Superior temporal gyrus (tissue), 1 donor: ENCODE results near the gene CTIF.

ENCODE experiments used
- DNase-seq: peaks from one replicate; pipeline ENCODE4 v3.0.0-alpha.2; 2016; ENCODE audit errors: extremely low spot score

The CTIF gene

DNA sequence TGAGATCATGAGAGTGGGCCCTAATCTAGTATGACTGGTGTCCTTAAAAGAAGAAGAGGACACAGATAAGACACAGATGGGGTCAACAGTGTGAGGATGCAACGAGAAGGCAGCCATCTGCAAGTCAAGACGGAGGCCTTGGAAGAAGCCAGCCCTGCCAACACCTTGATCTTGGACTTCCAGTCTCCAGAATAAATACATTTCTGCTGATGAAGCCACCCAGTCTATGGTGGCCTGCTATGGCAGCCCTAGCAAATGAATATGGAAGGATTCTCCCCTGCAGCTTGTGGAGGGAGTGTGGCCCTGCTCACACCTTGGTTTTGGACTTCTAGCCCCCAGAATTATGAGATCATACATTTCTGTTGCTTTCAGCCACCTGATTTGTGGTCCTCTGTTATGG, 12.3 kb downstream of the CTIF start:
- DNase-seq, result no peak

DNA sequence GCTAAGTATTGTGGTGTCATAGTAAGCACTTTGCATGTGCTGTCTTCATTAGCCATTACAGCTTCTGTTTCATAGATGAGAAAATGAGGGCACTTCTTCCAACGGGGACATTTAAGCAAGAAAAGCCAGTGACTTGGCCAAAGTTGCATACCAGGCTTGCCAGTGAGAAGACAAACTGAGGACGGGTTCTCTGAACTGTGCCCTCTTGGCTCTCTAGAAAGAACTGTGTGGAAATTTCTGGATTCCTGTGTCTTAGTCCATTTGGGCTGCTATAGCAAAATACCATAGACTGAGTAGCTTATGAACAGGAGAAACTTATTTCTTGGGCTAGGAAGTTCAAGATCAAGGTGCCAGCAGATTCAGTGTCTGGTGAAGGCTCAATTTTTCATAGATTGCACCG, 13.3 kb downstream of the CTIF start:
- no peak for DNase-seq

DNA sequence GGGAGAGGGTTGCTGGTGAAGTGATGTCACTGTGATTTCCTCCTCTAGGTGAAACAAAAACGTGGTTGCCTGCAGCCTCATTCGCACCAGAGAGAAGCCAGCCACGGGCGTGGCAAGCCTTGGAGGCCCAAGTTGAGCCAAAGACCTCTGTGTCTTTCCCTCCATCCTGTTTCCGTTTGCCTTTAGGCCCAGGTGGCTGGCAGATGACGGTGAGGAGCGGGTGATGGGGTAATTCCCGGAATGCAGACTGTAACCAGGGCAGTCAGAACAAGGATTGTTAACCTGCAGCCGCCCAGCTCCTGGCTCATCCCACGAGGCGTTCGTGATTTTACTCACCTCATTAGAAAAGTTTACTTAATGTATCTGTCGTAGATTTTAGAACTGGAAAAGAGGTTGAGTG, 14.4 kb downstream of the CTIF start:
- no peak for DNase-seq

DNA sequence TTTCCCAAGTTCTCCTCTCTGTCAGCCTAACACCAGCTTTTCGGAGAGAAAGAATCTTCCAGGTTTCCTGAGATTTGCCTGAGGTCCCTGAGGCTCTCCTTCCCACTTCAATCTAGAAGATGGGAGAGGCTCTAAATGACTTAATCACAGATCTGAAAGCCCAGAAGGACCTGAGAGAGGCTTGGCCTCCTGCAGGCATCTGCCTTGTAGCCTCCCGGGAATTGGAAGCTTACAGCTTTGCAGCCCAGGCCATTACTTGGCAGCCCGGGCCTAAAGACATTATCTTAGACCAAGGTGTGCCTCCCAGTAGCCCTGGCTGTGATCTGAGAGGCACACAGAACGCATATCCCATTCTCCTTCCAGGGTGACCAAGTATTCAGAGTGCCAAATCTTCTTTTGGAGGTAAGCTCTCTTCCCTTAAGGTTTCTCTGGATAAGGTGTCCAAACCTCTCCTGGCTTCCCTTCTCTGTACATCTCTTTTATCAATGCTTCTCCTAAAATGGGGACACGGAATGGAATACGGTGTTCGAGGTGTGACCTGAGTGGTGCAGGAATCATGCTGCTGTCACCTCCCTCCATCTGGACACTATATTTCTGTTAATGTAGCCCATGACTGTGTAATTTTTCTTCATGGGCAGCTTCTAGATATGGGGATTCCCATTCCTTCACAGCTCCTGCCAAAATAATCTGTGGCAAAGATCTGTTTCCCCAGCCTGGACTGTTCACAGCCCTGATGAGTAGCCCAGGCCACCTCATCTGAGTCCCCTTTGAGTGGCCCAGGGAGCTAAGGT, 16.0 kb downstream of the CTIF start:
- DNase-seq, result no peak

DNA sequence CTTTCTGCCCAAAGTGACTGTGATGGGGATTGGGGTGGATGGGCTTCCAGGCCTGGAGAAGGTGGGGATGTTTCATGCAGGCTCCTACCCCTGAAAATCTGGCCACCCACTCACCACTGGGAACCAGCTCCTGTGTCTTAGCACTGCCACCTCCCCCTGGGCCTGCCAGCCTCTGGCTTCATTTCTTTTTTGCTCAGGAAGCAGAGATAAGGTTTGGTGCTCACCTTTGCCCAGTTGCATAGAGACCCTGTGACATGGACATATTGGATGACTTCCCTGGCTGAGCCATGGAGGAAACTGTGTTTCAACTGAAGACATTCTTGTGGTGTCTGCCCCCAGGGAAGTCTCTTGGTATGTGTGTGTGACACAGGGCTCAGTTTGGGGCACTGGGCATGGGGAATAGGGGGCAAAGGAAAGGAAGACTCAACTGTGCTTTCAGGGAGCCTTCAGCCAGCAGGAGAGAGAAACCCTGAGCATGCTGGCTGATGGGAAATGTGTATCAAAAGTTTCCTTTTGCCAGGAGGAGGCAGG, 16.7 kb downstream of the CTIF start:
- DNase-seq, result no peak

DNA sequence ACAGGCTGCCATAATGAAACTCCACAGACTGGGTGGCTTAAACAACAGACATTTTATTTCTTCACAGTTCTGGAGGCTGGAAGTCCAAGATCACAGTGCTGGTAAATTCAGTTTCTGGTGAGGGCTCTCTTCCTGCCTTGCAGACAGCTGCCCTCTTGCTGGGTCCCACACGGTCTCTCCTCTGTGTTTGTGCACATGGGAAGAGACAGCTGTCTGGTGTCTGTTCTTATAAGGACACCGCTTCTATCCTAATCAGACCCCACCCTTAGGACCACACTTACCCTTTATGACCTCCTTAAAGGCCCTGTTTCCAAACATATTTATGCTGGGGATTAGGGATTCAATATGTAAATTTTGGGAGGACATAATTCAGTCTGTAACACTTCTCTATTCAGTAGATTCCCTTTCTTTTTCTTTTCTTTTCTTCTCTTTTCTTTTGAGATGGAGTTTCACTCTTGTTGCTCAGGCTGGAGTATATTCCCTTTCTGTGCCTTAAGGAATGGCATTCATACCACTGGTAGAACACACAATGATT, 18.9 kb downstream of the CTIF start:
- DNase-seq, result no peak

DNA sequence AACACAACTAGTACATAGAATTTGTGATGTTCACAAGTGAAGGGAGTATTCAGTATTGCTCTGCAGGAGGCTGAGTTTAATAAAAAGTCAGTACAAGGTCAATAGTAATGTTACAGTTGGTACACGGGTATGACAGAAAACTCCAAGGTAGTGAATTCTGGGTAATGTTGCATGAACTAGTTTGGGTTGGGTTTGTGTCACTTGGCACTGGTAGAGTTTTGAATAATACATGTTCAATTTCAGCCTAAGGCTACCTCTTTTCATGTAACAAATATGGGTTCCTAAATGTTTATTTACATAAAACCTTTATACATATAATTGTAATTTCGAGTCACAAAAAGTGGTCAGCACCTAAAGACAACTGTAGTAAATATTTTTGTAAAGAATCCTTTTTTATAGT, 19.4 kb downstream of the CTIF start:
- DNase-seq, result no peak

DNA sequence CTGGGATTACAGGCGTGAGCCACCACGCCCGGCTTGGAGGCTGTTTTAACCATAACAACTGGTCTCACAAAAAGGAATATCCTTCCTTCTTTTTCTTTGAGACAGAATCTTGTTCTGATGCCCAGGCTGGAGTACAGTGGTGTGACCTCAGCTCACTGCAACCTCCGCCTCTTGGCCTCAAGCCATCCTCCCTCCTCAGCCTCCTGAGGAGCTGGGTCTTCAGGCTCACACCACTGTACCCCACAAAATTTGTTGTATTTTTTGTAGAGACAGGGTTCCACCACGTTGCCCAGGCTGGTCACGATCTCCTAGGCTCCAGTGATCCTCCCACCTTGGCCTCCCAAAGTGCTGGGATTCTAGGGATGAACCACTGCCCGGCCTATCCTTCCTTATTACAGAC, 21.7 kb downstream of the CTIF start:
- no peak for DNase-seq

DNA sequence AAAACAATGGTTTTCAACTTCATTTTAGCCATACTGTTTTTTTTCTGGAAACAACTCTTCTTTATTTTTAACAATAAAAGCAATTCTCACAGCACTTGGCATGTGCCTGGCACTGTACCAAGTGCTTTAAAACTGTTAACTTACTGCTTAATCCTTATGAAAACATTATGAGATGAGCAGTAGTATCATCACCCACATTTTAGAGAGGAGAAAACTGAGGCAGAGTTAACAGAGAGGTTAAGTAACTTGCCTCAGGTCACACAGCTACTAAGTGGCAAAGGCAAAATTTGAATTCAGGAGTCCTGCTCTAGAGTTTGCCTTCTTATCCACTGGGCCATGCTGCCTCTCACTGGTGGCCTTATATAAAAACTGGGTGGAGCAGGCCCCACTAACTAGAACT, 23.2 kb downstream of the CTIF start:
- no peak for DNase-seq

DNA sequence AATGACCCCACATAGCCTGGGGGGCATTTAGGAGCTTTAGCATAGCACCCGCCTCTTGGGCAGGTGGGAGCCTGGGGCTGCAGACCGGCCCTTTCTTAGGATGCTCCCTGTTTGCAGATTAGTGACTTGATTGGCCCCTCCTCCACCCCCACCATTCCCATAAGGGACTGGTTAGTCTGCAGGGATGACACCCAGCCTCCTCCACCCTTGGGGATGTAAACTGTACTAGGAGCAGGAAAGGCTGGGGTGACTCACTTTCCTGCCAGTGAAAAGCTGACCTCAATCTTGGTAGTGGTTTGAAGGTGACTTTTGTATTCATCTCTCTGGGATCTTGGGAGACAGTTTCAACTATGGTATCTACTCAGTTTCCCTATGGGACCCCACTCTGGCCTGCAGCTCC, 24.2 kb downstream of the CTIF start:
- DNase-seq, result no peak

DNA sequence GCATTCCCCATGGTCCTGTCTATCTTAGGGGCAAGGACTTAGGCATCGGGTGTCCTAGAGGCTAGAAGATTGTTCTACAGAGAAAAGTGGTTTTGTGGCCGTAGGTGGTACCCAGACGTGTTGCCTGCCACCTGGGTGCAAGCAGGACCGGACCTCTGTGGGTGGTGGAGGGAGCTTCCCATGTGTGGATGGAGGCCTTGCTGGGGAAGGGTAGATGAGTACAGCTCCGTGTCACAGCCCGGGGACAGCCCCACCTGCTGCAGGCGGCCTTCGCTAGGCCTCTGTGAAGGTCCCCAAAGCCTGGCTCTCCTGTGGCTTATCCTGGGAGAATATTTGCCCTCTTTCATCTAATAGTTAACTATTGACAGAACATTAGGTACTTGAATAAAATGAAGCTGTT, 25.3 kb downstream of the CTIF start:
- DNase-seq, result no peak

DNA sequence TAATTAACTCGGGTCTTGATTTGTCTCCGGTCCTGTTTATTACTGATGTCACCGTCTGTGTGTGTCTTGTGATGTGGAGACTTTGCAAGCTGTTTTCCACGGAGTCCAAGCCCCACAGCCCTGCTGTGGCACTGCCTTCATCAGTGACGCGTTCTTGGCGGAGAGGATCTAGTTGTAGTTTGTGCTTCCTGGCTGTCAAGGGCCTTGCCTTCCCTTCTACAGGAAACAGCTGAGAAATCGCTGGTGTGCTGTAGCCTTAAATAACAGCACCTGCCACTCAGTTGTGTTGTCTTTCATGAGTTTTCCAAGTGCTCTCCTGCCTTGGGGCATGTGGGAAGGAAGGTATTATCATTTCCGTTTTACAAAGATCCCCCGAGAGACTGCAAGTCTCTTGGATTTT, 26.3 kb downstream of the CTIF start:
- DNase-seq, result no peak

DNA sequence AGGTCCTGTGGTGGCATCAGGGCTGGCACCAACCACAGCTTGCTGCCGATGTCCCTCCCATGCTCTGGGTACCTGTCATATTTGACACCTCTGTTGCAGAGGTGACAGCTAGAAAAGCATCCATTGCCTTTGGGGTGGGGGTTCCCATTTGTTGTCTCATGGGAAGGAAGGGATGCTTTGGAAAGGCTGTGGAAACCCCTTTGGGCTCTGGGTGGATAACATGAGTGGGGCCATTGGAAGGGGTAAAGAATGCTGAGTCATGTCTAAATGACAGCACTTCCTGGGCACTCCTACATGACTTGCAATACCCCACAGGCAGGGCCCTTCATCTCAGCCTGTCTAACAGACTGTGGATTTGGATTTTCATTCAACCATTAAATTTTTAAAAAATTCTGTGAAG, 27.8 kb downstream of the CTIF start:
- no peak for DNase-seq

DNA sequence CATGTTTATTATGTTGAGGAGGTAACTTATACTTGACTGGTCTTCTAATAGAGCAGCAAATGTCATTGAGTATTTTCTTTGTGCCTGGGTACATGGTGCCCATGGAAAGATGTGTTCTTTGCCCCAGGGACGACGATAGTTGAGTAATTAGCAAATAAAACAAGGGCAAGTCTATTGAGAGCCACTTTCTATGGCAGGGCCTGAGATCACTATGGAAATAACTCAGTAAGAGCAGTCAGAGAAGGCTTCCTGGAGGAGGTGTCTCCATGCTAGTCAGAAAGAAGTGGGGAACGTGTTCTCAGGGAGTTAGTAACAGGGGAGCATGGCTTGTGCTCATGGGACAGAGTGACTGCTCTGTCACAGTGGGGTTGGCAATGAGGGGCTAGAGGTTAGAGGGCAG, 28.6 kb downstream of the CTIF start:
- DNase-seq, result no peak

DNA sequence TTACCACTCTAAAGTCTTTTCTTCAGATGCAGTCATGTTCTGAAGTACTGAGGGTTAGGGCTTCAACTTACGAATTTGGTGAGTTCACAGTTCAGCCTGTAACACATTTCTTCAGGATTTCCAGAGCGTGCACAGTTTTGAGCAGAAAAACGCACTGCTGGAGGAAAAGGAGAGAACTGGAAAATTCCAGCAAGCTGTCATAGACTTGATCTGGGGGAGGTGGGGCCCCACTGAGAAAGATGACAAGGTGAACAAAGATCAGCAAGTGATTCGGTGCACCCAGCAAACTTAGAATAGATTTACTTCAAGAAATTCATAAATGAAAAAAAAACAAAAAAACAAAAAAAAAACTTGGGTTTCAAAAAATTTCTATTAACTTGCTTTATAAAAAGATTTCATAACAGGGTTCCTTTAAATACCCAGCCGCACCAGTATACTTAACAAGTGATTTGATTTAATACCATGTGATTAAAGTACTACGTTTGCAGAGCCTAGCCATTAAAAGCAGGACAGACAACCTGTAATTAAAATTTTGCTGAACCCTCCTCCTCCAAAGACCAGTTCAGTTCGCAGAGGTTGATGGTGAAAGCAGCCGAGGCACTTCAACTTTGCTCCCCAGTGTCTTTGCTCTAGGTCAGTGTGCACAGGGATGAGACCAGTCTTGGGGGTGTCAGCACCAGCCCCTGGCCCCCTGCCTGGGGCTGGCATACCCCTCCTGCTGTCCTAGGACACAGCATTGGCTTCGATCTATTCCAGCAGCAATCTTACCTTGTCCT, 30.5 kb downstream of the CTIF start:
- DNase-seq, result no peak

DNA sequence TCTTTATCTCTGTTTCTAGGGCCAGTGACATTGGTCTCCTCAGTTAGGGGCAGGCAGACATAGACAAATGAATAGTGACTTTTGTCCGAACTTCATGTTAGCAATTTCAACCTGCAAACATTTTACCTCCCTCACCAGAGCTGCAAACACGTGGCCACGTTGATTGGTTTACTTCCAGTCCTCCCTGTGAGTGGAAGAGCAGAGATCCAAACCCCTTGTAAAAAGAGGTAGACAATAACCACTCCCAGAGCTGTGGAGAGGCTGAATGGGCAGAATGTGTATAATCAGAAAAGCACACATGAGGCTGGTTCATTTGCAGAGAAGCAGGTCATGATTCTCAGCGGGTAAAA, 31.1 kb downstream of the CTIF start:
- no peak for DNase-seq

DNA sequence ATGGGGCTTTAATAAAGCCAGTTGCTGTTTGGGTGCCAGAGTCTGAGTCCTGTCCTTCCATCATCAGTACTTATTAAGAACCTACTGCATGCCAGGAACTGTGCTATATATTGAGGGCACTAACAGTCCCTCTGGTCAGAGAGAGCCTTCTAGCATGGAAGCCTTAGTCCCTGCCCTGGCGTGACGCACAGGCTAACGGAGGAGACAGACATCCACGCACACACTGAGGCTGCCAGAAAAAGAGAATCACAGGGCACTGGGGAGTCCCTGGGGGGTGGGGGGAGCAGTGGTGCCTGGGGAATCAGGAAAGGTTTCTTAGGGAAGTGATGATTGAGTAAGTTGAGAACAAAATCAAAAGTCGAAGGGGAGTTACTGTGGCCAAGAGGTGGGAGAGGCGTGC, 31.5 kb downstream of the CTIF start:
- DNase-seq, result no peak

DNA sequence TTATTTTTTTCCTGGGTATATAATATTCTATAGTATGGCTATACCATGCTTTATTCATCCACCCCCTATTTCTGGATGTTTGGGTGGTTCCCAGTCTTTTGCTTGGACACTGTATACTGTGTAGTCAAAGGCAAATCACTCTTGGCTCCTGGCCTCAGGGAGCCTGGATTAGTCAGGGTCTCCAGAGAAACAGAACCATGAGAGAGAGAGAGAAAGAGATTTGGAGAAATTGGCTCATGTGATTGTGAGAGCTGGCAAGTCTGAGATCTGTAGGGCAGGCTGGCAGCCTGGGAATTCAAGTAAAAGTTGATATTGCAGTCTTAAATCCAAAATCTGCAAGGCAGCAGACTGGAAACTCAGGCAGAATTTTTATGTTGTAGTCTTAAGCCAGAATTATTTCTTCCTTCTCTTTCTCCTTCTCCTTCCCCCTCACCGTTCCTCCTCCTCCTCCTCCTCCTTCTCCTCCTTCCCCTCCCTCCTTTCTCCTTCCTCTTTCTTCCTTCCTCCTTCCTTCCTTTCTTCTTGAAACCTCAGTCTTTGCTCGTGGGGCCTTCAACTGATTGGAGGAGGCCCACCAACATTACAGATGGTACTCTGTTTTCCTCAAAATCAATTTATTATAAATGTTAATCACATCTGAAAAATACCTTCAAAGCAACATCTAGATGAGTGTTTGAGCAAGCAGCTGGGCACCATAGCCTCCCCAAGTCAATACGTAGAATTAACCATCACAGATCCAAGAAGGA, 33.0 kb downstream of the CTIF start:
- DNase-seq, result no peak

DNA sequence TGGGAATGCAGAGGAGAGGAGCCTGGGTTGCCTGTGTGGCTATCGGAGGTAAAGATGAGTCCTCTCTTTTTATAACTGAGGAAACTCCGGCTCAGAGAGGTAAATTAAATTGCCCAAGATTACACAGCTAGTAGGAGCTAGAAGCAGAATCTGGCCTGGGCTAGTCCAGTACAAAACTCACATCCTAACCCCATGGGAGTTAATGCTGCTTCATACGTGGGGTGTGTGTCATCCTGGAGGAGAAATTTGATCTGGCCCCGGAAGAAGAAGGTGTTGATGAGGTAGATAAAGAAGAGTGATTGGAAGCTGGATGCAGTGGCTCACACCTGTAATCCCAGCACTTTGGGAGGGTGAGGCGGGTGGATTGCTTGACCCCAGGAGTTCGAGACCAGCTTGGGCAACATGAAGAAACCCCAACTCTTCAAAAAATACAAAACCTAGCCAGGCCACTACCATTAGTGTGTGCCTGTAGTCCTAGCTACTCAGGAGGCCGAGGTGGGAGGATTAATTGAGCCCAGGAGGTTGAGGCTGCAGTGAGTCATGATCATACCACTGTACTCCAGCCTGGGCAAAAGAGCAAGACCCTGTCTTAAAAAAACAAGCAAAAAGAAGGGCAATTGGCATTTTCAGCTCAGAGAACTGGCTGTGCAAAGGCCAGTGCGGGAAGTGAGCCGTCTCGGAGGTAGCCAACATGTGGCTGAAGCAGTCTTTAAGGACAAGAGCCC, 33.7 kb downstream of the CTIF start:
- no peak for DNase-seq

DNA sequence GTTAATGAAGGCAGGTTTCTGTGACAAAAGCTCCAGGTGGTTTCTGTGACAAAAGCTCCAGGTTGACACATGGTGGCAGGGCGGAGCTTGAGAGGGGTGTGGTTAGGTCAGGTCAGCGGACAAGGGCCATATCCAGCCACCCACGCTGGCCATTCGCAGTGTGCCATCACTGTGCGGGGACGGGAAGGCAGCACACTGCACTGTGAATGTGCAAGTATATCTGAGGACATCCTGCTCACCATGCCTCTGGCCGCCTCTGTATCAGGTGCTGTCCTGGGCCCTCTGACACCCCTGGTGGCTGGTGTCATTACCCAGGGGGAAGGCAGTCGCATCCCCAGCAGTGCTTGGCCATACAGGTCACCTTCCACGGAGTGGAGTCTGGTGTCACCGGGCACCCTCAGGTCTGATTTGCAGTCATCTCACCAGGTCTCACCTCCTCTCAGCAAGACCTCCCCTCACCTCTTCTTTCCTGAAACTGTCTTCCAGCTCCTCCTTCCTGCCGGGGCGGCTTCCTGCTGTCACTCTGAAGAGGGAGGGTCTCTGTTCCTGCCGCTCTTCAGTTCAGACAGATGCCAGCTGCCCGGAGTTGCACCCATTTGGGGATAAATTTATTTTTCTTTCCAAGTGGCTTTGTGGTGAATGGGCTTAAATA, 34.9 kb downstream of the CTIF start:
- no peak for DNase-seq

DNA sequence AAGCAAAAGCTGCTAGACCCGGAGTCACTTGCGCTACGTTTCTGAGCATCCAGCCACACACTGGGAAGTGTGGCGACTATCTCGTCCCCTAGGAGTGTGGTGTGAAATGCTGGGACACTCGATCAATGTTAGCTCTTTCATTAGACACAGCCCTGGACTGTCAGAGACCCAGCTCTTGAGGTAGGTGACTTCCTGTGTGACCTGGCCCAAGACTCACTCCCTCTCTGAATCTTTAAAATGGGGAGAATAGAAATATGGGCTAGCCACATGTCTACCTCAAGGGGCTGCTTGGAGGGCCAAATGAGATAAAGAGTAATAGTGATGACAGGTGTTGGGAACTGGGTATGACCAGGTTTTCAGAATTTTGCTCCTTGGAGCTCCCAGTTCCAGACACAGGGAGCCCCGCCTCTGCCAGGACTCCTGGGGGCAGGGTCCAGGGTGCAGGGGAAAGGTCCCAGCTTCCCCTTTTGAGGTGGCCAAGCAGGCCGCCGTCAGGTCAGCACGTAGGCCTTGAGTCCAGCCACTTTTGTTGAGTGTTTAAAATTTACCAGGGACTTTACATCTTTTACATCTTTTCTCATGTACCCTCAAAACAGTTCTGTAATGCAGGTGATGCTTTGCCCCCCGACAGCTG, 36.0 kb downstream of the CTIF start:
- DNase-seq, result no peak
